GM23338 (cell line): ENCODE data around the gene MUCL3.
A peak's percentile ranks its signal among the peaks of the same experiment; 100 is the strongest.

Source experiments
- CREB1 ChIP-seq: fragments of 250-450 bp; sonication (Bioruptor Pico); IDR thresholded peaks from 2 replicates; pipeline ENCODE4 v1.5.0; 2020; ENCODE audit warnings: low read depth, mild to moderate bottlenecking, moderate library complexity
- EZH2 ChIP-seq: fragments of 200-600 bp; sonication (generic); IDR thresholded peaks from one replicate; pipeline ENCODE4 v1.8.0; 2017; ENCODE audit warnings: antibody characterized with exemption, mild to moderate bottlenecking, low read depth; ENCODE audit not compliant: unreplicated experiment
- EZH2phosphoT487 ChIP-seq: fragments of 200-600 bp; sonication (generic); IDR thresholded peaks from one replicate; pipeline ENCODE4 v1.8.1; 2018; ENCODE audit warnings: antibody characterized with exemption; ENCODE audit not compliant: unreplicated experiment
- JUNB ChIP-seq: IDR thresholded peaks from one replicate; pipeline ENCODE4 v1.6.1; 2016; ENCODE audit warnings: antibody characterized with exemption; ENCODE audit not compliant: unreplicated experiment
- NANOG ChIP-seq: IDR thresholded peaks from 2 replicates; pipeline ENCODE4 v1.6.1; 2016; ENCODE audit warnings: antibody characterized with exemption, borderline replicate concordance
- POLR2AphosphoS5 ChIP-seq: IDR thresholded peaks from 2 replicates; pipeline ENCODE4 v1.6.1; 2016; ENCODE audit warnings: antibody characterized with exemption, low read depth
- STAT1 ChIP-seq: IDR thresholded peaks from one replicate; pipeline ENCODE4 v1.6.1; 2016; ENCODE audit warnings: antibody characterized with exemption; ENCODE audit not compliant: unreplicated experiment
- ZNF331 ChIP-seq: fragments of 250-450 bp; sonication (Bioruptor Pico); IDR thresholded peaks from 2 replicates; pipeline ENCODE4 v1.5.0; 2020; ENCODE audit warnings: low read depth, mild to moderate bottlenecking, moderate library complexity
- TF ChIP-seq, protein P1 (sequence below): IDR thresholded peaks from one replicate; pipeline ENCODE4 v1.6.1; 2018; ENCODE audit warnings: antibody characterized with exemption; ENCODE audit not compliant: unreplicated experiment
- TF ChIP-seq, protein P2 (sequence below), 2 experiments: fragments of 200-600 bp in 1 of 2; sonication (generic) in 1 of 2; conservative IDR thresholded peaks; 2 replicates each; pipeline versions ENCODE4 v1.5.1 to v1.6.1; 2016 to 2017; ENCODE audit warnings: antibody characterized with exemption in 2 of 2, low read depth in 2 of 2, mild to moderate bottlenecking in 2 of 2, moderate library complexity in 1 of 2
- TF ChIP-seq, protein P3 (sequence below): fragments of 250-450 bp; sonication (Bioruptor Pico); IDR thresholded peaks from 2 replicates; pipeline ENCODE4 v1.5.0; 2020; ENCODE audit warnings: mild to moderate bottlenecking, moderate library complexity
- TF ChIP-seq, protein P4 (sequence below): IDR thresholded peaks from 2 replicates; pipeline ENCODE4 v1.6.1; 2016; ENCODE audit warnings: antibody characterized with exemption

DNA sequence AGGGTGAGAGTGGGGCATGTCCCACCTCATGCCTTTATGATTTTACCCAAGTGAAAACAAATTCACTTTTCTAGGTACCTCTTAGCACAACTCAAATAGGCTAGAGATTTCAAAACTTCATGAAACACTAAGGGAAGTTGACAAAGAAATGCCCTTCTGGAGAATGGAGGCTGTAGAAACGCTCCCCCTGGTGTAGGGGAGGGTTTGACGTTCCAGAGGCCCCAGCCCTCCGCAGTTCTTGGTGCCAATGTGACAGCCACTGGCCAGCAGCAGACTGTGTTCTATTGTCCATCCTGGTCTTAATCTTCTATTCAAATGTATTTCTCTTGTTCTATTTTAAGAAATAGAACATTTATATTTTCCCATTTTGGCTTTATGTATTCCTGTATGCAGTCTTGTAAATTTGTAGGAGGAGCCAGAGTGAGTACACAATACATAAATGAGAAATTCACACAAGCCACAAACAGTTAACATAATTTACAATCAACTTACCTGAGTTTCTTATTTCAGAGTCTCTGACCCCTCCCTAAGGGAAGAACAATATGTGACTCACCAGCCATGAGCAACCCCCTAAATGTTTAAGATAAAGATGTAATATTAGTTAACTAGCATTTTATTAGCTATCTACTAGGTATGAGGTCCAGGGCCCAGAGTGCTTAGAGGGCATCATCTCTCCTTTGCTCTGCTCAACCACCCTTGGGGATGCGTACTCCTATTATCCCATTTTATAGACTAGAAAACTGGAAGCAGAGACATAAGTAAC lies 33.9 kb downstream of the MUCL3 start:
- TF ChIP-seq, protein P1, sequence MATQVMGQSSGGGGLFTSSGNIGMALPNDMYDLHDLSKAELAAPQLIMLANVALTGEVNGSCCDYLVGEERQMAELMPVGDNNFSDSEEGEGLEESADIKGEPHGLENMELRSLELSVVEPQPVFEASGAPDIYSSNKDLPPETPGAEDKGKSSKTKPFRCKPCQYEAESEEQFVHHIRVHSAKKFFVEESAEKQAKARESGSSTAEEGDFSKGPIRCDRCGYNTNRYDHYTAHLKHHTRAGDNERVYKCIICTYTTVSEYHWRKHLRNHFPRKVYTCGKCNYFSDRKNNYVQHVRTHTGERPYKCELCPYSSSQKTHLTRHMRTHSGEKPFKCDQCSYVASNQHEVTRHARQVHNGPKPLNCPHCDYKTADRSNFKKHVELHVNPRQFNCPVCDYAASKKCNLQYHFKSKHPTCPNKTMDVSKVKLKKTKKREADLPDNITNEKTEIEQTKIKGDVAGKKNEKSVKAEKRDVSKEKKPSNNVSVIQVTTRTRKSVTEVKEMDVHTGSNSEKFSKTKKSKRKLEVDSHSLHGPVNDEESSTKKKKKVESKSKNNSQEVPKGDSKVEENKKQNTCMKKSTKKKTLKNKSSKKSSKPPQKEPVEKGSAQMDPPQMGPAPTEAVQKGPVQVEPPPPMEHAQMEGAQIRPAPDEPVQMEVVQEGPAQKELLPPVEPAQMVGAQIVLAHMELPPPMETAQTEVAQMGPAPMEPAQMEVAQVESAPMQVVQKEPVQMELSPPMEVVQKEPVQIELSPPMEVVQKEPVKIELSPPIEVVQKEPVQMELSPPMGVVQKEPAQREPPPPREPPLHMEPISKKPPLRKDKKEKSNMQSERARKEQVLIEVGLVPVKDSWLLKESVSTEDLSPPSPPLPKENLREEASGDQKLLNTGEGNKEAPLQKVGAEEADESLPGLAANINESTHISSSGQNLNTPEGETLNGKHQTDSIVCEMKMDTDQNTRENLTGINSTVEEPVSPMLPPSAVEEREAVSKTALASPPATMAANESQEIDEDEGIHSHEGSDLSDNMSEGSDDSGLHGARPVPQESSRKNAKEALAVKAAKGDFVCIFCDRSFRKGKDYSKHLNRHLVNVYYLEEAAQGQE: no peak
- TF ChIP-seq POLR2AphosphoS5 (no peak), EZH2 (no peak), EZH2phosphoT487 (no peak), CREB1 (no peak), STAT1 (no peak), NANOG (no peak), JUNB (no peak), ZNF331 (no peak)
- TF ChIP-seq, protein P2, sequence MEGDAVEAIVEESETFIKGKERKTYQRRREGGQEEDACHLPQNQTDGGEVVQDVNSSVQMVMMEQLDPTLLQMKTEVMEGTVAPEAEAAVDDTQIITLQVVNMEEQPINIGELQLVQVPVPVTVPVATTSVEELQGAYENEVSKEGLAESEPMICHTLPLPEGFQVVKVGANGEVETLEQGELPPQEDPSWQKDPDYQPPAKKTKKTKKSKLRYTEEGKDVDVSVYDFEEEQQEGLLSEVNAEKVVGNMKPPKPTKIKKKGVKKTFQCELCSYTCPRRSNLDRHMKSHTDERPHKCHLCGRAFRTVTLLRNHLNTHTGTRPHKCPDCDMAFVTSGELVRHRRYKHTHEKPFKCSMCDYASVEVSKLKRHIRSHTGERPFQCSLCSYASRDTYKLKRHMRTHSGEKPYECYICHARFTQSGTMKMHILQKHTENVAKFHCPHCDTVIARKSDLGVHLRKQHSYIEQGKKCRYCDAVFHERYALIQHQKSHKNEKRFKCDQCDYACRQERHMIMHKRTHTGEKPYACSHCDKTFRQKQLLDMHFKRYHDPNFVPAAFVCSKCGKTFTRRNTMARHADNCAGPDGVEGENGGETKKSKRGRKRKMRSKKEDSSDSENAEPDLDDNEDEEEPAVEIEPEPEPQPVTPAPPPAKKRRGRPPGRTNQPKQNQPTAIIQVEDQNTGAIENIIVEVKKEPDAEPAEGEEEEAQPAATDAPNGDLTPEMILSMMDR (conservative IDR thresholded peaks at IDR 0.05; ENCODE audit: low read depth in 2 of 2): peak; percentile 23 to 43; a peak in 2 of 4 replicates
- TF ChIP-seq, protein P3, sequence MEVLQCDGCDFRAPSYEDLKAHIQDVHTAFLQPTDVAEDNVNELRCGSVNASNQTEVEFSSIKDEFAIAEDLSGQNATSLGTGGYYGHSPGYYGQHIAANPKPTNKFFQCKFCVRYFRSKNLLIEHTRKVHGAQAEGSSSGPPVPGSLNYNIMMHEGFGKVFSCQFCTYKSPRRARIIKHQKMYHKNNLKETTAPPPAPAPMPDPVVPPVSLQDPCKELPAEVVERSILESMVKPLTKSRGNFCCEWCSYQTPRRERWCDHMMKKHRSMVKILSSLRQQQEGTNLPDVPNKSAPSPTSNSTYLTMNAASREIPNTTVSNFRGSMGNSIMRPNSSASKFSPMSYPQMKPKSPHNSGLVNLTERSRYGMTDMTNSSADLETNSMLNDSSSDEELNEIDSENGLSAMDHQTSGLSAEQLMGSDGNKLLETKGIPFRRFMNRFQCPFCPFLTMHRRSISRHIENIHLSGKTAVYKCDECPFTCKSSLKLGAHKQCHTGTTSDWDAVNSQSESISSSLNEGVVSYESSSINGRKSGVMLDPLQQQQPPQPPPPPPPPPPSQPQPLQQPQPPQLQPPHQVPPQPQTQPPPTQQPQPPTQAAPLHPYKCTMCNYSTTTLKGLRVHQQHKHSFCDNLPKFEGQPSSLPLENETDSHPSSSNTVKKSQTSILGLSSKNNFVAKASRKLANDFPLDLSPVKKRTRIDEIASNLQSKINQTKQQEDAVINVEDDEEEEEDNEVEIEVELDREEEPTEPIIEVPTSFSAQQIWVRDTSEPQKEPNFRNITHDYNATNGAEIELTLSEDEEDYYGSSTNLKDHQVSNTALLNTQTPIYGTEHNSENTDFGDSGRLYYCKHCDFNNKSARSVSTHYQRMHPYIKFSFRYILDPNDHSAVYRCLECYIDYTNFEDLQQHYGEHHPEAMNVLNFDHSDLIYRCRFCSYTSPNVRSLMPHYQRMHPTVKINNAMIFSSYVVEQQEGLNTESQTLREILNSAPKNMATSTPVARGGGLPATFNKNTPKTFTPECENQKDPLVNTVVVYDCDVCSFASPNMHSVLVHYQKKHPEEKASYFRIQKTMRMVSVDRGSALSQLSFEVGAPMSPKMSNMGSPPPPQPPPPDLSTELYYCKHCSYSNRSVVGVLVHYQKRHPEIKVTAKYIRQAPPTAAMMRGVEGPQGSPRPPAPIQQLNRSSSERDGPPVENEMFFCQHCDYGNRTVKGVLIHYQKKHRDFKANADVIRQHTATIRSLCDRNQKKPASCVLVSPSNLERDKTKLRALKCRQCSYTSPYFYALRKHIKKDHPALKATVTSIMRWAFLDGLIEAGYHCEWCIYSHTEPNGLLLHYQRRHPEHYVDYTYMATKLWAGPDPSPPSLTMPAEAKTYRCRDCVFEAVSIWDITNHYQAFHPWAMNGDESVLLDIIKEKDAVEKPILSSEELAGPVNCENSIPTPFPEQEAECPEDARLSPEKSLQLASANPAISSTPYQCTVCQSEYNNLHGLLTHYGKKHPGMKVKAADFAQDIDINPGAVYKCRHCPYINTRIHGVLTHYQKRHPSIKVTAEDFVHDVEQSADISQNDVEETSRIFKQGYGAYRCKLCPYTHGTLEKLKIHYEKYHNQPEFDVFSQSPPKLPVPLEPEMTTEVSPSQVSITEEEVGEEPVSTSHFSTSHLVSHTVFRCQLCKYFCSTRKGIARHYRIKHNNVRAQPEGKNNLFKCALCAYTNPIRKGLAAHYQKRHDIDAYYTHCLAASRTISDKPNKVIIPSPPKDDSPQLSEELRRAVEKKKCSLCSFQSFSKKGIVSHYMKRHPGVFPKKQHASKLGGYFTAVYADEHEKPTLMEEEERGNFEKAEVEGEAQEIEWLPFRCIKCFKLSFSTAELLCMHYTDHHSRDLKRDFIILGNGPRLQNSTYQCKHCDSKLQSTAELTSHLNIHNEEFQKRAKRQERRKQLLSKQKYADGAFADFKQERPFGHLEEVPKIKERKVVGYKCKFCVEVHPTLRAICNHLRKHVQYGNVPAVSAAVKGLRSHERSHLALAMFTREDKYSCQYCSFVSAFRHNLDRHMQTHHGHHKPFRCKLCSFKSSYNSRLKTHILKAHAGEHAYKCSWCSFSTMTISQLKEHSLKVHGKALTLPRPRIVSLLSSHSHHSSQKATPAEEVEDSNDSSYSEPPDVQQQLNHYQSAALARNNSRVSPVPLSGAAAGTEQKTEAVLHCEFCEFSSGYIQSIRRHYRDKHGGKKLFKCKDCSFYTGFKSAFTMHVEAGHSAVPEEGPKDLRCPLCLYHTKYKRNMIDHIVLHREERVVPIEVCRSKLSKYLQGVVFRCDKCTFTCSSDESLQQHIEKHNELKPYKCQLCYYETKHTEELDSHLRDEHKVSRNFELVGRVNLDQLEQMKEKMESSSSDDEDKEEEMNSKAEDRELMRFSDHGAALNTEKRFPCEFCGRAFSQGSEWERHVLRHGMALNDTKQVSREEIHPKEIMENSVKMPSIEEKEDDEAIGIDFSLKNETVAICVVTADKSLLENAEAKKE (CRISPR knock-in tag): no peak
- TF ChIP-seq, protein P4, sequence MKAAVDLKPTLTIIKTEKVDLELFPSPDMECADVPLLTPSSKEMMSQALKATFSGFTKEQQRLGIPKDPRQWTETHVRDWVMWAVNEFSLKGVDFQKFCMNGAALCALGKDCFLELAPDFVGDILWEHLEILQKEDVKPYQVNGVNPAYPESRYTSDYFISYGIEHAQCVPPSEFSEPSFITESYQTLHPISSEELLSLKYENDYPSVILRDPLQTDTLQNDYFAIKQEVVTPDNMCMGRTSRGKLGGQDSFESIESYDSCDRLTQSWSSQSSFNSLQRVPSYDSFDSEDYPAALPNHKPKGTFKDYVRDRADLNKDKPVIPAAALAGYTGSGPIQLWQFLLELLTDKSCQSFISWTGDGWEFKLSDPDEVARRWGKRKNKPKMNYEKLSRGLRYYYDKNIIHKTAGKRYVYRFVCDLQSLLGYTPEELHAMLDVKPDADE: no peak
